Astrocyte (in vitro differentiated cells and primary cell): Measurements from ENCODE around the gene C10orf62. TPM values are rescaled to one million over a fixed set of nuclear protein-coding genes. Genes with fewer than 3 reads are reported as not detected.

Source experiments
- DNase-seq: peaks from one replicate; pipeline ENCODE4 v3.0.0-alpha.2; 2010; ENCODE audit warnings: low read depth
- FAIRE-seq: peaks from 2 replicates; lab custom pipeline; 2011; peaks lifted over from hg19 to GRCh38; lab: Jason Lieb, UNC
- H2AFZ ChIP-seq: 2 replicates; pipeline ENCODE4 v1.6.0; 2012; ENCODE audit warnings: low read depth, low read length, inconsistent platforms
- H3K27ac ChIP-seq: 2 replicates; pipeline ENCODE4 v1.5.1; 2011; ENCODE audit warnings: low read depth, low read length, inconsistent platforms
- H3K27me3 ChIP-seq: 2 replicates; pipeline ENCODE4 v1.6.0; 2011; ENCODE audit warnings: low read length, inconsistent platforms; ENCODE audit not compliant: insufficient read depth
- H3K36me3 ChIP-seq: 2 replicates; pipeline ENCODE4 v1.5.1; 2011; ENCODE audit warnings: low read length, inconsistent platforms; ENCODE audit not compliant: insufficient read depth
- H3K4me1 ChIP-seq: 2 replicates; pipeline ENCODE4 v1.5.1; 2011; ENCODE audit warnings: low read length, inconsistent platforms; ENCODE audit not compliant: insufficient read depth
- H3K4me2 ChIP-seq: 2 replicates; pipeline ENCODE4 v1.6.0; 2012; ENCODE audit warnings: low read length, inconsistent platforms
- H3K4me3 ChIP-seq: 2 replicates; pipeline ENCODE4 v1.5.1; 2011; ENCODE audit warnings: low read depth, mild to moderate bottlenecking, low read length, inconsistent platforms; ENCODE audit not compliant: insufficient read depth
- H3K79me2 ChIP-seq: 2 replicates; pipeline ENCODE4 v1.6.0; 2012; ENCODE audit warnings: mild to moderate bottlenecking, low read length, inconsistent platforms; ENCODE audit not compliant: insufficient read depth
- H3K9ac ChIP-seq: 2 replicates; pipeline ENCODE4 v1.6.0; 2012; ENCODE audit warnings: mild to moderate bottlenecking, low read length, inconsistent platforms
- H3K9me3 ChIP-seq: 2 replicates; pipeline ENCODE4 v1.5.1; 2012; ENCODE audit warnings: low read depth, mild to moderate bottlenecking, low read length, inconsistent platforms; ENCODE audit not compliant: insufficient read depth
- H4K20me1 ChIP-seq: 2 replicates; pipeline ENCODE4 v1.6.0; 2012; ENCODE audit warnings: low read length, inconsistent platforms; ENCODE audit not compliant: insufficient read depth
- H3K27ac Mint-ChIP-seq: one replicate; pipeline ENCODE4 v1.8.0; 2021; ENCODE audit warnings: mild to moderate bottlenecking, mixed read lengths; ENCODE audit not compliant: unreplicated experiment
- H3K27me3 Mint-ChIP-seq: one replicate; pipeline ENCODE4 v1.8.0; 2021; ENCODE audit warnings: low read depth, mixed read lengths; ENCODE audit not compliant: unreplicated experiment
- H3K36me3 Mint-ChIP-seq: one replicate; pipeline ENCODE4 v1.8.0; 2021; ENCODE audit warnings: low read depth, mixed read lengths; ENCODE audit not compliant: unreplicated experiment
- H3K4me1 Mint-ChIP-seq: one replicate; pipeline ENCODE4 v1.8.0; 2021; ENCODE audit warnings: low read depth, mixed read lengths; ENCODE audit not compliant: unreplicated experiment
- H3K4me3 Mint-ChIP-seq: one replicate; pipeline ENCODE4 v1.8.0; 2021; ENCODE audit warnings: mild to moderate bottlenecking, moderate library complexity, mixed read lengths; ENCODE audit not compliant: unreplicated experiment
- H3K9me3 Mint-ChIP-seq: one replicate; pipeline ENCODE4 v1.8.0; 2021; ENCODE audit warnings: mild to moderate bottlenecking, mixed read lengths; ENCODE audit not compliant: unreplicated experiment
- EZH2 ChIP-seq: IDR thresholded peaks from 2 replicates; pipeline ENCODE4 v1.6.1; 2012; ENCODE audit warnings: mild to moderate bottlenecking, low read length, inconsistent platforms; ENCODE audit not compliant: insufficient read depth
- total RNA-seq: library from RNA; stranded (reverse); gene quantifications from 2 replicates; pipeline ENCODE4 v1.2.1, GENCODE V29; 2021
- TF ChIP-seq, protein P1 (sequence below): IDR thresholded peaks from 2 replicates; pipeline ENCODE4 v1.5.1; 2011; ENCODE audit warnings: low read depth, mild to moderate bottlenecking, inconsistent platforms, low read length, moderate library complexity; ENCODE audit not compliant: insufficient read depth

The C10orf62 gene
- total RNA-seq, 1 donor from 2014 or later = not detected

DNA sequence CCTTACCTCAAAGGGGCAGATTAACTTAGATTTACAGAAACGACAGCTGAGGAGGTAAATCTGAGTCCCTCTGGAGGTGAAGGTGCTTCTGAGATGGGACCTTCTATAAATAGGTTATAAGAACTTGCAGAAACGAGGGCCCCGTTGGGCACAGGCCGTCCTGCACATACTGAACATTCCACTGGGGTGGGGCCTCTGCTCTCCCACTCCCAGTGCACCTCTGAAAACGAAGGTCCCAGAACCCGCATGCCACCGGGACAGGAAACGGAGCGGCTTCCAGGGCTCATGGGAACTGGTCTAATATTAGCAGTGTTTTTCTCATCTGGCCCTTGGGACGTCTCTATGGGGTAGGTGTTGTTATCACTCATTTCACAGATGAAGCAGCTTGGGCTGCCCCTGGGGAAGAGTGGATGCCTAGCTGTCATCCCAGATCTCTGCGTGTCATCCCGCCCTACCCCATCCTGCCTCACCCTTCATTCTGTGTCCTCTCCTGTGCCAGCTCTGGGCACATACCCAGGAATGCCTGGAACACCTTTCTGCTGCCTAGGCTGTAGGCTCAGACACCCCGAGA is 19.6 kb downstream of the C10orf62 start:
- no peak overlapping the region for H3K27ac Mint-ChIP-seq
- H2AFZ ChIP-seq = no peak overlapping the region

DNA sequence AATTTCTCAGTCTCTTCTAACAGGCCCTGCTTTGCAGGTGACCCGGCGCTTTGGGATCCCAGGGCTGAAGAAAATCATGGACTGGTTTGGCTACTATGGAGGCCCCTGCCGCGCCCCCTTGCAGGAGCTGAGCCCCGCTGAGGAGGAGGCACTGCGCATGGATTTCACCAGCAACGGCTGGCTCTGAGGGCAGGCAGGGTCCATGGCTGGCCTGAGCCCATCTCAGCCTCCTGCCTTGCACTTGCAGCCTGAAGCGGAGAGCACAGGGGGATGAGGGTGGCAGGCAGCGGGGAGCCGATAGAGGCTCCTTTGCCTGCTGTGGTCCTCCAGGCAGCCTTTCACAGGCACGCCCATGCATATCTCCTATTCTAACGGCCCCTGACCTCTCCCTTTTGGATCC is 22.0 kb downstream of the C10orf62 start:
- Histone ChIP-seq H3K79me2 (no peaks in the 10 kb centered on the region), H3K36me3 (no peaks in the 10 kb centered on the region), H3K4me3 (no peak overlapping the region), H3K4me2 (no peak overlapping the region), H3K27ac (no peak overlapping the region), H3K9me3 (no peaks in the 10 kb centered on the region), H3K4me1 (no peaks in the 10 kb centered on the region), H2AFZ (no peak overlapping the region), H3K9ac (no peak overlapping the region), H4K20me1 (no peaks in the 10 kb centered on the region), H3K27me3 (no peaks in the 10 kb centered on the region)
- no peaks in the 10 kb centered on the region for H3K4me1 Mint-ChIP-seq
- no peak for DNase-seq
- no peak for TF ChIP-seq EZH2
- TF ChIP-seq, protein P1, sequence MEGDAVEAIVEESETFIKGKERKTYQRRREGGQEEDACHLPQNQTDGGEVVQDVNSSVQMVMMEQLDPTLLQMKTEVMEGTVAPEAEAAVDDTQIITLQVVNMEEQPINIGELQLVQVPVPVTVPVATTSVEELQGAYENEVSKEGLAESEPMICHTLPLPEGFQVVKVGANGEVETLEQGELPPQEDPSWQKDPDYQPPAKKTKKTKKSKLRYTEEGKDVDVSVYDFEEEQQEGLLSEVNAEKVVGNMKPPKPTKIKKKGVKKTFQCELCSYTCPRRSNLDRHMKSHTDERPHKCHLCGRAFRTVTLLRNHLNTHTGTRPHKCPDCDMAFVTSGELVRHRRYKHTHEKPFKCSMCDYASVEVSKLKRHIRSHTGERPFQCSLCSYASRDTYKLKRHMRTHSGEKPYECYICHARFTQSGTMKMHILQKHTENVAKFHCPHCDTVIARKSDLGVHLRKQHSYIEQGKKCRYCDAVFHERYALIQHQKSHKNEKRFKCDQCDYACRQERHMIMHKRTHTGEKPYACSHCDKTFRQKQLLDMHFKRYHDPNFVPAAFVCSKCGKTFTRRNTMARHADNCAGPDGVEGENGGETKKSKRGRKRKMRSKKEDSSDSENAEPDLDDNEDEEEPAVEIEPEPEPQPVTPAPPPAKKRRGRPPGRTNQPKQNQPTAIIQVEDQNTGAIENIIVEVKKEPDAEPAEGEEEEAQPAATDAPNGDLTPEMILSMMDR = no peak
- peaks cover 3% of the 10 kb centered on the region for H3K36me3 Mint-ChIP-seq
- no peak for FAIRE-seq
- no peaks in the 10 kb centered on the region for H3K27me3 Mint-ChIP-seq
- no peaks in the 10 kb centered on the region for H3K9me3 Mint-ChIP-seq
- no peak overlapping the region for H3K4me3 Mint-ChIP-seq
- no peak overlapping the region for H3K27ac Mint-ChIP-seq

More for the DNA sequence above, 19.6 kb downstream of the C10orf62 start:
- FAIRE-seq = no peak
- DNase-seq = no peak
- Mint-ChIP-seq H3K4me1 (no peaks in the 10 kb centered on the region), H3K27me3 (no peaks in the 10 kb centered on the region), H3K36me3 (peaks cover 2% of the 10 kb centered on the region), H3K9me3 (no peaks in the 10 kb centered on the region), H3K4me3 (no peak overlapping the region)
- Histone ChIP-seq H3K9ac (no peak overlapping the region), H3K27ac (no peak overlapping the region), H3K27me3 (no peaks in the 10 kb centered on the region), H3K9me3 (no peaks in the 10 kb centered on the region), H4K20me1 (no peaks in the 10 kb centered on the region), H3K79me2 (no peaks in the 10 kb centered on the region), H3K4me1 (no peaks in the 10 kb centered on the region), H3K4me3 (no peak overlapping the region), H3K36me3 (no peaks in the 10 kb centered on the region), H3K4me2 (no peak overlapping the region)
- TF ChIP-seq, protein P1 = no peak
- no peak for TF ChIP-seq EZH2

DNA sequence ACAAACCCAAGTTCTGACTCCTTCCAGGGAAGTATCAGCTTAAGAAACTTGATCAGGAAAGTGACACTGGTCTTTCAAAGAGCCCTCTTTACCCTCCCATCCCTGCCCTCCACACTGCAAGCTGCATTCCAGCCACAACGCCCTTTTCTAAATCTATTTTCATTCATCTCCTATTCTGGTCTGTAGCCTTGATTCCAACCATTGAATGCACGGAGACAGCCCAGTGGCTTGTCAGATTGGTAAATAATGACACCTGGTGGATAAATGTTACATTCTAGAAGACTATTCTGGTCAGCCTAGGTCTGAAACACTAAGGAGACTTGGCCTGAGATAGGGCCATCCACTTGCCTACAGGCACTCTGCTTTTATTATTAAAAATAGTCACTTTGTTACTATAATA is 22.9 kb downstream of the C10orf62 start:
- no peak for TF ChIP-seq EZH2
- TF ChIP-seq, protein P1 = peak; percentile 39
- H3K9me3 ChIP-seq = no peaks in the 10 kb centered on the region
- H3K27ac ChIP-seq = no peak overlapping the region
- no peaks in the 10 kb centered on the region for H3K79me2 ChIP-seq
- DNase-seq (peak; percentile 31), FAIRE-seq (peak; percentile 29)
- no peaks in the 10 kb centered on the region for H3K4me1 Mint-ChIP-seq
- peaks cover 8% of the 10 kb centered on the region for H3K36me3 Mint-ChIP-seq
- no peak overlapping the region for H3K4me3 Mint-ChIP-seq
- no peaks in the 10 kb centered on the region for H3K27me3 Mint-ChIP-seq
- H3K4me3 ChIP-seq = no peak overlapping the region
- no peaks in the 10 kb centered on the region for H3K36me3 ChIP-seq
- H2AFZ ChIP-seq = no peak overlapping the region
- H3K9me3 Mint-ChIP-seq = no peaks in the 10 kb centered on the region
- H3K4me1 ChIP-seq = no peaks in the 10 kb centered on the region
- H3K9ac ChIP-seq = no peak overlapping the region
- no peaks in the 10 kb centered on the region for H4K20me1 ChIP-seq
- no peaks in the 10 kb centered on the region for H3K27me3 ChIP-seq
- H3K4me2 ChIP-seq = no peak overlapping the region
- H3K27ac Mint-ChIP-seq = no peak overlapping the region
